ENCODE results near the gene FAM174C. TPM values are rescaled to one million over a fixed set of nuclear protein-coding genes. Genes with fewer than 3 reads are reported as not detected.

Gene FAM174C
- total RNA-seq, 2 experiments from 2014 or later, result 77.0 to 88.0 TPM

DNA sequence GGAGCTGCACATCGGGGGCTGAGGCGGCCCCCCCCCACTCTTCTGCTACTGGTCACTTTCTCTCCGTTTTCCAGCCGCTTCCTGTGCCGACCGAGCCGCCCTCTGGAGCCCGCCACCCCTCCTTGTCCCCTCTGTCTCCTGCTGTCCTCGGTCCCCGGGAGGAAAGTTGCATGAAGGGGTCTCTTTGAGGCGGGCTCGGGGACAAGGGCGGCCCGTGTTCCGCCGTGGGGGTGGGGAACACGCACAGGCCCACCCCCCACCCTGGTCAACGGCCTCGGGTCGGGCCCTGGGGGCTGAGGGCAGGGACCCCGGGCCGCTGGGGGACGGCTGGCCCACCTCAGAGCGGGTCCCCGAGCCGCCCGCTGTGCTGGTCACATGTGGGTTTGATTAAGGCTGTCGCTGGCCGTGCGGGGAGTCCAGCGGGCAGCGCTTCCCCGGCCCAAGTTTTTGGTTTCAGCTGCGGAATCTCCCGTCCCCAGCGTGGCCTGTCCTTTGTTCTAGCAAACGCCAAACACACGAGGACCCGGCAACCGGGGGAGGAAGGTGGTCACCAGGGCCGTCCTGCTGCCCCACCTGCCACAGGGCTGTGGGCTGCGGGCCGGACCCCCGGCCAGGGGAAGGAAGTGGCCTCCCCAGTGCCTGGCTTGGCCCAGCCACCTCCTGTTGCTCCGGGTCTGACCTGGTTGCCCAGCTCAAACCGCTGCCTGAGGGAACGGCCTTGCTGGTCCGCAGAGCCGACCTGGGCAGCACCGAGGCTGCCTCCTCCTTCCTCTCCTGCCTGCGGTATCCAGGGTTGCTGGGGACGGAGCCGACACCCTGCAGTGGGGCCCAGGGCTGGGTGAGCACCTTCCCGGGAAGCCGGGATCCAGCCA is 12.3 kb downstream of the FAM174C start:
- intact Hi-C loops (cut with micrococcal nuclease), result no loop called here
- Mint-ChIP-seq H3K4me1 (ENCODE audit: low read depth) (peaks cover 2% of the 10 kb centered on the region), H3K36me3 (ENCODE audit: low read depth) (no peaks in the 10 kb centered on the region), H3K27ac (no peak overlapping the region), H3K9me3 (no peaks in the 10 kb centered on the region), H3K4me3 (no peak overlapping the region), H3K27me3 (peaks cover 29% of the 10 kb centered on the region)
- TF ChIP-seq, protein P1, sequence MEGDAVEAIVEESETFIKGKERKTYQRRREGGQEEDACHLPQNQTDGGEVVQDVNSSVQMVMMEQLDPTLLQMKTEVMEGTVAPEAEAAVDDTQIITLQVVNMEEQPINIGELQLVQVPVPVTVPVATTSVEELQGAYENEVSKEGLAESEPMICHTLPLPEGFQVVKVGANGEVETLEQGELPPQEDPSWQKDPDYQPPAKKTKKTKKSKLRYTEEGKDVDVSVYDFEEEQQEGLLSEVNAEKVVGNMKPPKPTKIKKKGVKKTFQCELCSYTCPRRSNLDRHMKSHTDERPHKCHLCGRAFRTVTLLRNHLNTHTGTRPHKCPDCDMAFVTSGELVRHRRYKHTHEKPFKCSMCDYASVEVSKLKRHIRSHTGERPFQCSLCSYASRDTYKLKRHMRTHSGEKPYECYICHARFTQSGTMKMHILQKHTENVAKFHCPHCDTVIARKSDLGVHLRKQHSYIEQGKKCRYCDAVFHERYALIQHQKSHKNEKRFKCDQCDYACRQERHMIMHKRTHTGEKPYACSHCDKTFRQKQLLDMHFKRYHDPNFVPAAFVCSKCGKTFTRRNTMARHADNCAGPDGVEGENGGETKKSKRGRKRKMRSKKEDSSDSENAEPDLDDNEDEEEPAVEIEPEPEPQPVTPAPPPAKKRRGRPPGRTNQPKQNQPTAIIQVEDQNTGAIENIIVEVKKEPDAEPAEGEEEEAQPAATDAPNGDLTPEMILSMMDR (IDR thresholded peaks at IDR 0.05), result no peak
- CTCF ChIA-PET, result no interaction called here
- ATAC-seq (no peak), DNase-seq (no peak)
- POLR2A ChIA-PET, result no interaction called here

DNA sequence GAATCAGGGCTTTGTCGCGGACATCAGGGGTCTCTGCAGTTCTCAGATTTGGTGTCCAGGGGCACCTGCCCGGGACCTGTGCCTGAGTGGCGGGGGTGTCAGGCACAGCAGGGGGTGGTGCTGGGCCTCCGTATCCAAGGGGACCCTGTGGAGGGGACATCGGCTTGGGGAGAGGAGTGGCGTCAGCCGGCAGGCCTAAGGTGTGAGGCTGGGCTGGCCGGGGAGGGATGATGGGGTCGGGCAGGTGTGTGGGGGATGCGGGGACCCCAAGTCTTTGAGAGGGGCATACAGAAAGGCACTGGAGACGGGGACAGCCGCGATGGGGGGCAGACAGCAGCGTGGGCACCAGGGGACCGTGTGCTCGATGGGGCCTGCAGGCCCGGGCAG is 12.9 kb downstream of the FAM174C start:
- intact Hi-C loops (cut with micrococcal nuclease), result no loop called here
- ChIA-PET POLR2A (no interaction called here), CTCF (no interaction called here)
- peaks cover 30% of the 10 kb centered on the region for H3K27me3 Mint-ChIP-seq
- TF ChIP-seq, protein P1 (IDR thresholded peaks at IDR 0.05), result no peak
- H3K36me3 Mint-ChIP-seq (ENCODE audit: low read depth), result no peaks in the 10 kb centered on the region
- no peak for ATAC-seq
- DNase-seq, result no peak
- no peaks in the 10 kb centered on the region for H3K9me3 Mint-ChIP-seq
- no peak overlapping the region for H3K4me3 Mint-ChIP-seq
- no peak overlapping the region for H3K27ac Mint-ChIP-seq
- H3K4me1 Mint-ChIP-seq (ENCODE audit: low read depth), result peaks cover 2% of the 10 kb centered on the region

DNA sequence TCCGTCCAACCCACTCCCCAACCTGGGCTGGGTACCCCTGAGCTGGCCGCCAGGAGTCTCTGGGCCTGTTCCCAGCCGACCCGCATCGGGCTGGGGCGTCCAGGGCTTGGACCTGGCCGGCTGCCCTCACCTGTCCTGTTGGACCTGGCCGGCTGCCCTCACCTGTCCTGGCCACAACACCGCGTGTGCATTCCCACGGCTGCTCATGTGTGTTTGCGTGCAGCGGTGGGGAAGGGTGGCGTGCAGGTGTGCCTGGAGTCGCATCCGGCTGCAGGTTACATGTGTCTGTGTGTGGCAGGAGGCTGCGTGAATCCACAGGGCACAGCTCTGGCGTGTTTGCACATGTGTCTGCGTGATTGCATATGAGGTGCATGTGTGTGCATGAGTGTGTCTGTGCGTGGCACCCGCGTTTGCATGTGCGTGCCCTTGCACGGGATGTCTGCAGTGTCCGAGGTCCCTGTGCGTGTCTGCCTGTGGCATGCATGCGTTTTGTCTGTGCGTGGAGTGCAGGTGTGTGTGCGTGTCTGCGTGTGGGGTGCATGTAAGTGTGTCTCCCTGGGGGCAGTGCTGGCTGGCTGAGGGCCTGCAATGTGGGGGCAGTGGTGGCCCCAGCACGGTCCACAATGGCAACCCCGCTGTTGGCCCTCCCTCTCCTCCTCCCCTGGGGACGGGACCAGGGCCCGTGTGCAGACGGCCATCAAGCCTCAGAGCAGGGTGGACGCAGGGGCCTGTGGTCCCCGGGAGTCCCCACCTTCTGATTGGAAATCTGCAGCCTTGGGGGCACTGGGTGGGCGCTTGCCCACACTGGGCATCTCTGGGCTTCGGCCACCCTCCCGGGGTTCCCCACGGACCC is 13.7 kb downstream of the FAM174C start:
- CTCF ChIA-PET, result no interaction called here
- peaks cover 29% of the 10 kb centered on the region for H3K27me3 Mint-ChIP-seq
- peaks cover 2% of the 10 kb centered on the region for H3K4me1 Mint-ChIP-seq (ENCODE audit: low read depth)
- H3K36me3 Mint-ChIP-seq (ENCODE audit: low read depth), result no peaks in the 10 kb centered on the region
- no peak for DNase-seq
- no peak overlapping the region for H3K4me3 Mint-ChIP-seq
- no peaks in the 10 kb centered on the region for H3K9me3 Mint-ChIP-seq
- no peak overlapping the region for H3K27ac Mint-ChIP-seq
- intact Hi-C loops (cut with micrococcal nuclease), result no loop called here
- ATAC-seq, result no peak
- TF ChIP-seq, protein P1 (IDR thresholded peaks at IDR 0.05), result no peak
- POLR2A ChIA-PET, result no interaction called here

DNA sequence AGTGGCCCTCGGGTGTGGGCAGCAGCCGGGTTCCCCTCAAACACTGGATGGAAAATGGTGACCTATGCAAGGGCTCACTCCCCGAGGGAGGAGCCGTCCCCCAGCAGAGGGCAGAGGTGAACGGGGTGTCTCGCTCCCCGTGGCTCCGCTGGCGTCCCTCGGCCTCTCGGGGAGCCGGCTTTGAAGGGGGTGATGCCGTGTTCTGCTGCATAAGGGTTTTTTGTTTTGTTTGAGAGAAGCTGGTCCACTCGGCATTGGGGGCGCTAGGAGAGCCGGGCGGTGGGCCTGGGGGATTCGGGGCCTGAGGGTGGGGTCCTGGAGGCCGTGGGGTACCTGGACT is 14.3 kb downstream of the FAM174C start:
- ChIA-PET CTCF (no interaction called here), POLR2A (no interaction called here)
- intact Hi-C loops (cut with micrococcal nuclease), result no loop called here
- peaks cover 28% of the 10 kb centered on the region for H3K27me3 Mint-ChIP-seq
- no peaks in the 10 kb centered on the region for H3K9me3 Mint-ChIP-seq
- ATAC-seq (no peak), DNase-seq (no peak)
- no peaks in the 10 kb centered on the region for H3K36me3 Mint-ChIP-seq (ENCODE audit: low read depth)
- H3K4me3 Mint-ChIP-seq, result no peak overlapping the region
- peaks cover 2% of the 10 kb centered on the region for H3K4me1 Mint-ChIP-seq (ENCODE audit: low read depth)
- TF ChIP-seq, protein P1 (IDR thresholded peaks at IDR 0.05), result no peak
- H3K27ac Mint-ChIP-seq, result no peak overlapping the region

DNA sequence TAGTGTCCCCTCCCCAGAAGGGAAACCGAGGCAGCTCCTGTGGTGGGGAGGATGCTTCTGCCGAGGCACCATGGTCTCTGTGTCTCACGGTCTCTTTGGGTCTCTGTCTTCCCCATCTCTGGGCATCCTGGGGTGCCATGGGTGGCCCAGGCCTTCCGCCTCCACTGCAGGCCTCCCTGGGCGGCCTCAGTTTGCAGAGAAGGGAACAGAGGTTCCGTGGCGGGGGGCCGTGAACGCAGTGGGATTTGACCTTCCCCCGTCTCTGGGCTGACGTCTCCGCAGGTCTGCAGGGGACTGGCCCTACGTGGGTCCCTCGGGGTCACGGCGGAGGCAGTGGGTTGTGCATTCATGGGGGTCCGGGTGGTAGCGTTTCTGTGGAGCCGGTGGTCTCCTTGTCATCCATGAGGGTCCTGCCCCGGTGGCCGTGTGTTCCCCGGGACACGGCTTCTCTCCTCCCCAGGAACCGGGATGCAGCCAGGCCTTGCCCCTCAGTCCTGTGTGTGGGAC is 14.9 kb downstream of the FAM174C start:
- no peaks in the 10 kb centered on the region for H3K9me3 Mint-ChIP-seq
- ChIA-PET POLR2A (no interaction called here), CTCF (no interaction called here)
- no peak overlapping the region for H3K4me3 Mint-ChIP-seq
- TF ChIP-seq, protein P1 (IDR thresholded peaks at IDR 0.05), result no peak
- intact Hi-C loops (cut with micrococcal nuclease), result no loop called here
- peaks cover 28% of the 10 kb centered on the region for H3K27me3 Mint-ChIP-seq
- ATAC-seq (no peak), DNase-seq (no peak)
- peaks cover 2% of the 10 kb centered on the region for H3K4me1 Mint-ChIP-seq (ENCODE audit: low read depth)
- no peaks in the 10 kb centered on the region for H3K36me3 Mint-ChIP-seq (ENCODE audit: low read depth)
- no peak overlapping the region for H3K27ac Mint-ChIP-seq

Data from activated CD8-positive, alpha-beta T cell treated with anti-CD3 and anti-CD28 coated beads for 36 hours (primary cell).